Stimulated activated effector memory CD8-positive, alpha-beta T cell treated with anti-CD3 and anti-CD28 coated beads, Interleukin-12 subunit alpha, Interleukin-12 subunit beta, amount 100 ng/mL, for 72 hours (primary cell): ENCODE results near the gene ZFHX2.

Source experiments
- ATAC-seq: fragments of 150-1000 bp; cut with Tn5 transposase; 2 replicates; pipeline ENCODE4 v1.10.0; 2021
- DNase-seq, 2 donors: peaks; one replicate each; pipeline ENCODE4 v3.0.0; 2021 to 2022; ENCODE audit warnings: low spot score in 2 of 2
- H3K27ac Mint-ChIP-seq: one replicate; pipeline ENCODE4 v1.8.0; 2022; ENCODE audit warnings: mild to moderate bottlenecking, mixed read lengths
- H3K36me3 Mint-ChIP-seq: one replicate; pipeline ENCODE4 v1.8.0; 2022; ENCODE audit warnings: mild to moderate bottlenecking, mixed read lengths
- H3K4me1 Mint-ChIP-seq: one replicate; pipeline ENCODE4 v1.8.0; 2022; ENCODE audit warnings: mixed read lengths
- H3K4me3 Mint-ChIP-seq: one replicate; pipeline ENCODE4 v1.8.0; 2022; ENCODE audit warnings: mild to moderate bottlenecking, mixed read lengths
- H3K9me3 Mint-ChIP-seq: one replicate; pipeline ENCODE4 v1.8.0; 2022; ENCODE audit warnings: mixed read lengths

Gene ZFHX2

DNA sequence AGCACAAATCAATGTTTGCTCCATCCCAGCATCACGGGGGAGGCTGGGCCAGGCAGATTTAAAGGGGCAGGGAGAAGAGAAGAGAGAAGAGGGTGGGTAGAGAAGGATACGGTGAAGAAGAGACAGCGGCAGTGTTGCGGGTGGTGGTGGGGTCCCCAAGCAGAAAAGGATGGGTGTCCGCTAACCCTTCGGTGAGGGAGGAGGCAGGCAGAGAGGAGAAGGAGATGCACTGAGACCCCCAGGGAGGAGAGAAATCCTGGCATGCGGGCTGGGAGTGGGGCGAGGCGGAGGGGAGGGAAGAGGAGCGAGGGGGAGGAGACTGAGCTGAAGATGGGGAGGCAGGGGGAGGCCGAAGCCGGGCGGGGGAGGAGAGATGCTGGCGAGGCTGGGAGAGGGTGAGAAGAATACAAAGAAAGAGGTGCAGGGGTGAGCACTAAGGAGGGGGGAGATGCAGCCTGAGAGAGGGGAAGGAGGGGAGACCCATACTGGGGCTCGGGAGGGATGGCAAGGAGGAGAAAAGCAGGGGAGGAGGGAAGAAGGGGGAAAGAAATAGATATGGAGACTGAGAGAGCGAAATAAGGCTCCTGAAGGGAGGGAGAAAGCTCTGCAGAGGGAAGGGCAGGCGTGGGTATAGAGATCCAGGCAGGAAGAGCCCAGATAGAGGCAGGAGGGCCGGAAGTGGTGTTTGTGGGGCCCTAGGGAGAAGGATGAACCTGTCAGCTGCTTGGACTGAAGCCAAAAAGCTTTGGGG, 27.2 kb upstream of the ZFHX2 start, which contains the start of gene JPH4:
TSS of gene JPH4 (minus strand) at position 231 of the 751 bp plus-strand sequence. CDS start 1,337 bp downstream, outside the sequence.
- ATAC-seq (no peak), DNase-seq (no peak)
- Mint-ChIP-seq H3K9me3 (no peaks in the 10 kb centered on the region), H3K4me1 (peaks cover 20% of the 10 kb centered on the region), H3K36me3 (no peaks in the 10 kb centered on the region), H3K4me3 (peak within 1 kb of the TSS; percentile 42), H3K27ac (no peak within 1 kb of the TSS)

DNA sequence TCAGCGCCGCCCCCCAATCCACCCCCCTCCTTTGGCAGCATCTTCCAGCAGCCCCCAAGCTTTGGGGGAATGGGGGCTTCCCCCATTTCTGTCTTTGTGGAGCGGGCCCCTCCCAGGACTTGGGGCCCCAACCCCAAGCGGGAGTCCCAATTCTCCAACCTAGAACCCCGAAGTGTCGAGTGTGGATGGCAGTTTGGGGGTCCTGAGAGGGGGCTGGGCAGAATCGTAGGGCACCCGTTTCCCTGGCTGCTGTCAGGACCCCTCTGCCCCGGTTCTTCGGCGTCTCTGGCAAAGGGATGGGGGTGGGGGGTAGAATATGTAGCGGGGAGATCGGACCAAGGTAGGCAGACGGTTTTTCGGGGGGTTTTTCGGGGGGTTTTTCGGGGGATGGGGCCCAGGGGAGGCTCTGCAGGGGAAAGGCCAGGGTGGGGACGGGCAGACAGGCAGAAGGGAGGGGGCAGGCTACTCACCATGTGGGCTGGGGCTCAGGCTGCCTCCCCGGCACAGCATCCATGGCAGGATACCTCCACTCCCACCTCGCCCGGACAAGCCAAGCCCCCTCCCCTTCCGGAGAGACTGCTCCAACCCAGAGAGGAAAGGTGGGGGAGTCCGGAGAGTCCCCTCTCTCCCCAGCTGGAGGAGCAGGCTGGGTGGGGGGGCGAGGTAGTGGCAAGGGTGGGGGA, 26.3 kb upstream of the ZFHX2 start:
- DNase-seq (no peak), ATAC-seq (no peak)
- Mint-ChIP-seq H3K9me3 (no peaks in the 10 kb centered on the region), H3K4me3 (peak overlapping the region; percentile 42), H3K27ac (no peak overlapping the region), H3K36me3 (no peaks in the 10 kb centered on the region), H3K4me1 (peaks cover 20% of the 10 kb centered on the region)

DNA sequence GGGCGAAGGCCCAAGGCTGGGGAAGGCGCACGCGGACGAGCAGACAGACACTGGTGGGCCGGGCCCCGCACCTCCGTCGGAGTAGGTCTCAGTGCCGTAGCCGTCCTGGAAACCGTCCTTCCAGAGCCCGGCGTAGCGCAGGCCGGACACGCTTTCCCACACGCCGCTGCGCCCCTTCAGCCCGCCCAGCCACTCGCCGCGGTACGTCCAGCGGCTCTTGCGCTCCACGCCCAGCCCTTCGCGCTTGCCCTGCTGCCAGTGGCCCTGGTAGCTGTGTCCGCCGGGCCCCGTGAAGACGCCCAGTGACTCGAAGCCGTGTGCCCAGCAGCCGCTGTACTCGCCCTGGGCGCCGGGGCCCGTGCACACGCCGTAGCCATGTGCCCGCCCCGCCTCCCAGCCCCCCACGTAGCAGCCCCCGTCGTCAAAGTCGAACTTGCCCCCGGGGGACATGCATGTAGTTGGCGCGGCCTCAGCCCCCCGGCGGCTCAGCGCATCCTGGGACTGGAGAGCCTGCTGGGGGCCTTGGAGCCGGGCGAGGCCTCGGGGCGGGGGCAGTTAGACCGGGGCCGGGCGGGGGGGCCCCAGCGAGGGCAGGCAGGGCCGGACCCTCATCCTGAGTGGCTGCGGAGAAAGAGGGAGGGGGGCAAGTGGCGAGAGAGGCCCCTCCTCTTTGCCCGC, 25.6 kb upstream of the ZFHX2 start:
- Mint-ChIP-seq H3K4me1 (peaks cover 20% of the 10 kb centered on the region), H3K36me3 (no peaks in the 10 kb centered on the region), H3K9me3 (no peaks in the 10 kb centered on the region), H3K27ac (no peak overlapping the region), H3K4me3 (peak overlapping the region; percentile 42)
- DNase-seq (no peak), ATAC-seq (peak; percentile 47)

DNA sequence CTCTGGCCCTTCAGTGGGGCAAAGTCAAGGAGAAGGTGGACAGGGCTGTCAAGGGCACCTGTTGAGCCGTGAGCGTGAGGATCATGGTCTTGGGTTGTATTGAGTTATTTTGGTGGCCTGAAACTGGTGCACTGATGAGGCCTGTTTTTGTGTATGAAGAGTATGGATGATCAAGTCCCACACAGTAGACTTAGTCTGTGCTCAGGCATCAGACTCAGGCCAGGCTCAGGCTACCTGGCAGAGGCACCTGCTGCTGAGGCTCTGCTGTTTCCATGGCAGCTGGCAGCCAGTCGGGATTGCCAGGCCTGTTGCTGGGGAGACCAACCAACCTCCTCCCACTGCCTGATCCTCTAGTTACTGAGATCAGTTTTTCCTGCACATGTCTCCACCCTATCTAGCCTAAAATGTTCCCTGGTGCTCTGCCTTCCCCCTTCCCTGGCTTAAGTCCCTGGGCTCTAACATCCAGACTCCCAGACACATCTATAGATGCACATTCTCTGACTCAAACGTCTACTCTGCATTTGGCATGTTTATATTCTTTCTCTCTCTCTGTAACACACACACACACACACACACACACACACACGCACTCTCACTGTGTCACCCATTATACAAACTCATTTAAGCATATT, 21.9 kb upstream of the ZFHX2 start:
- Mint-ChIP-seq H3K9me3 (no peaks in the 10 kb centered on the region), H3K4me3 (no peak overlapping the region), H3K36me3 (peaks cover 7% of the 10 kb centered on the region), H3K4me1 (peaks cover 18% of the 10 kb centered on the region), H3K27ac (no peak overlapping the region)
- no peak for DNase-seq
- no peak for ATAC-seq

DNA sequence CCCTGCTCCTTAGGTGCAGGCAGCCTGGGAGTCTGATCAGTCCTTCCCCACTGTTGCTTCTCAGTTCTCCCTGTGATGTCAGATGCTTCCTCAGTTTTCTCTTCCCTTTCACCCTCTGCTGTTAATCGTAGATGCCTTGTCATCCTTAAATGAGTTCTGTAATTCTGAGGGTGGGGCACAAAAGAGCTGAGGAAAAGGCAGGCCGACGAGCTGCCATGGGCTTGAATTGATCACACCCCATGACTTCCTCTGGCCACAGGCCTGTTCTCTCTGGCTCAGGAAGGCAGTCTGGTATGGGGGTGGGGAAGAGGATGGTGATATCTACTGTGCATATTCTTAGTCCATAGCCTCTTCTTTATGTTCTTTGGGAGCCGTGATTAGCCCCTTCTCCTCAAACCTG, 21.3 kb upstream of the ZFHX2 start:
- Mint-ChIP-seq H3K4me1 (peaks cover 22% of the 10 kb centered on the region), H3K27ac (peak overlapping the region; percentile 5), H3K36me3 (peaks cover 7% of the 10 kb centered on the region), H3K9me3 (no peaks in the 10 kb centered on the region), H3K4me3 (no peak overlapping the region)
- no peak for DNase-seq
- ATAC-seq = no peak

DNA sequence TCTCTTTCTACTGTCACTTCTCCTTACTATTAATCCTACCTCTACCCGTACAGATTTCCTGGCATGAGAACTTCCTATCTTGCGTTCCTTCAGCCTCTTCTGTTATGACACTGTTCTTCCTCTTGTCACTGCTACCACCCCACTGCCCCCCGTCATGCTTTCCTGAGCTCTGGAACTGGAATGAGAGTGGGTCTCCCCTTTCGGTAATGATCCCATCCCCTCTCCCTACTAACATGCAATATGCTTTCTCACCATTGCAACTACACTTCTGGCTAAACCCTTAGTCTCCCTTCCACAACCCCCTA, 20.9 kb upstream of the ZFHX2 start:
- H3K27ac Mint-ChIP-seq = peak overlapping the region; percentile 5
- no peak overlapping the region for H3K4me3 Mint-ChIP-seq
- H3K36me3 Mint-ChIP-seq = peaks cover 10% of the 10 kb centered on the region
- H3K9me3 Mint-ChIP-seq = no peaks in the 10 kb centered on the region
- ATAC-seq (no peak), DNase-seq (no peak)
- peaks cover 26% of the 10 kb centered on the region for H3K4me1 Mint-ChIP-seq

DNA sequence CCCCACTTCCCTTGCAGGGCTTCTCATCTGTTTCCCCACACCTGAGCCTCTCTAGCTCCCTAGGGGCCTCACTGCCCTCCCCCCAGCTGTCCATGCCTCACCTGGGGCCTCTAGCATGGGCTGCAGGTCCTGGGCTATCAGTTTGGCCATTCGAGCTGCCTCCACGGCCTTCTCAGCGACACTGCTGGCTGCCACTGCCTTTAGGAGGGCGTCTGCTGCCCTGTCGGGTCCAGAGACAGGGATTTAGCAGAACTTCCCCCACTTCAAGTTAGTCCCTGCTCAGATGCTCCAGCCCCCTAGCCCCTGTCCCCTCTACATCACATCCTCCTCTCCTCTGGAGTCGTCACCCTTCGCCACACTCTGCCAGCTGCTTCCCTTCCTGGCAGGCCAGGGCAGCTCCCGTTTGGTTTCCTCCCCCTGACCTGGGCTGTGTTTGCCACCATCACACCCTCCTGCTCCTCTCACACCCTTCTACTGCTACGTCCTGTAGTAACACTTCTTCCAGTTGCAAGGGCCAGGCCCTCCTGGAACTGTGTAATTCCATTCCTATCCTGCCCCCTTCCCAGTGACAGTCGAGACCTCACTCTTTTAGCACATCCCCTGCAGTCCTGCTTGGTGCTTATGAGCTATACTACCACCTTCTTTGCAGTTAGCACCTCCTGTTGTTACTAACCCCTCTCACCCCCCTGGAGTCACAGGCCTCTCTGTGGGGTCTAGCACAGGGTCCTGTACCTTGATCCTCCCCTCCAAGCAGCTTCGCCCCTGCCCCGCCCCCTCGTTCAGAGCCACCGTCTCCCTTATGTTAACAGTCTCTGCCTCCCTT, 20.3 kb upstream of the ZFHX2 start:
- H3K27ac Mint-ChIP-seq = peak overlapping the region; percentile 79
- H3K9me3 Mint-ChIP-seq = no peaks in the 10 kb centered on the region
- H3K4me3 Mint-ChIP-seq = no peak overlapping the region
- peaks cover 15% of the 10 kb centered on the region for H3K36me3 Mint-ChIP-seq
- H3K4me1 Mint-ChIP-seq = peaks cover 25% of the 10 kb centered on the region
- ATAC-seq = no peak
- no peak for DNase-seq

DNA sequence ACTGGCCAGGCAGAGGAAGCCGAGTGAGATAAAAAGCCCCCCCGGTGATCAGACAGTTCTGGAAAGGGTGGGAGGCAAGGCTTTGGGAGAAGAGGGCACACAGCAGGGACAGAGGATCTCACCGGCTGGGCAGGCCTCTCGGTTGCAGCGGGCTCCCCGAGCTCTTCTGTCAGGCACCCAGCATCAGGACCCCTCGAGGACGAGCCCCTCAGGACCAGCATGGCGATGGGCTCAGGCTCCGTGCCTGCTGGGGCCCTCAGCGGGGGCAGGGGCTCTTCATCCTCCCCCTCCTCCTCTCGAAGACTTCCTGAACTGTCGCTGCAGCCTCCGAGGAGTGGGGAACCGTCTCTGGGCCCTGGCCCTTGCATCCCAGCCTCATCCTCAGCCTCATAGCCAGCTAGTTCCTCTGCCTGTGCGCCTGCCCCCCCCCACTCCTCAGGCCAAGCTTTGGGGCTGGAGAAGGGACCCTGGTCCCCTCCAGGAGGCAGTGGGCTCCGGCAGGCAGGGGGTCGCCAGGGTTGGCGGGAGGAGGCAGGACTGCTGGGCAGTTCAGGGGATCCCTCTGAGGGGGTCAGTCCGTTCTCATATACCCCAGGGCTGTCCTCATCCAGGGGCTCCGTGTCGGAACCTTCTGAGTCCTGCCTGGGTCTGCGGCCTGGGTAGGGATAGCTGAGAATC, 19.4 kb upstream of the ZFHX2 start:
- H3K4me1 Mint-ChIP-seq = peaks cover 25% of the 10 kb centered on the region
- H3K4me3 Mint-ChIP-seq = no peak overlapping the region
- no peak for ATAC-seq

DNA sequence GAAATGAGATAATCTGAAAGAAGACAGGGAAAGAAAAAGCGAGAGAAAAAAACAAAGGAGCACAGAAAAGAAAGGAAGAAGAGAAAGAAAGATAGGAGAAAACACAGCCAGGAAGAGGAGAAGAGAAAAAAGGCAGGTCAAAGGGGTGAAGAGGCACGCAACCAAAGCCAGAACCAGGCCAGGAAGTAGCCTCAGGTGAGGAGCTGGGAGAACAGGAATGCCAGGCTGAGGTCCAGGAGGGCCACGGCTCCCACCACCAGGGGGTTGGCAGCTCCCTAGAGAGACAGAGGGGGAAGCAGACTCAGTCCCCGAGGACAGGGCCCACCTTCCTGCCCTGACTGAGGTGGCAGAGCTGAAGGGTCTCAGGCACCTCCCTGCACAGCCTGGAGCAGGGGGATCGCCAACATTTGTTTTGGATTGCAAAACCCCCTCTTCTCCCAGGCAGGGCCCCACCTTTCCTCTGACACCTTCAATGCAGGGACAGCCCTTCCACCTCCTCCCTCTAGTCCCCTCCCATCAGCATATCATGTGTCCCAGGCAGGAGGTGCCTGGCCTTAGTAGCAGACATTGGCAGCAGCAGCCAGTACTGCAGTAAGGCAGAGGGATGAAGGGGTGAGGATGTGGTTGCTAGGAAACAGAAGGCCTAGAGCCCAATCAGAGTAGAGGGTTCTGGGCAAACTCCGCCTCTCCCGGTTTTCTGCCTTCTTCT, 18.0 kb upstream of the ZFHX2 start:
- H3K9me3 Mint-ChIP-seq = no peaks in the 10 kb centered on the region
- no peak for ATAC-seq
- no peak for DNase-seq
- H3K36me3 Mint-ChIP-seq = peaks cover 35% of the 10 kb centered on the region
- H3K4me3 Mint-ChIP-seq = no peak overlapping the region
- H3K27ac Mint-ChIP-seq = peak overlapping the region; percentile 99
- H3K4me1 Mint-ChIP-seq = peaks cover 34% of the 10 kb centered on the region

More for the DNA sequence above, 19.4 kb upstream of the ZFHX2 start:
- Mint-ChIP-seq H3K36me3 (peaks cover 22% of the 10 kb centered on the region), H3K9me3 (no peaks in the 10 kb centered on the region), H3K27ac (peak overlapping the region; percentile 79)
- no peak for DNase-seq

DNA sequence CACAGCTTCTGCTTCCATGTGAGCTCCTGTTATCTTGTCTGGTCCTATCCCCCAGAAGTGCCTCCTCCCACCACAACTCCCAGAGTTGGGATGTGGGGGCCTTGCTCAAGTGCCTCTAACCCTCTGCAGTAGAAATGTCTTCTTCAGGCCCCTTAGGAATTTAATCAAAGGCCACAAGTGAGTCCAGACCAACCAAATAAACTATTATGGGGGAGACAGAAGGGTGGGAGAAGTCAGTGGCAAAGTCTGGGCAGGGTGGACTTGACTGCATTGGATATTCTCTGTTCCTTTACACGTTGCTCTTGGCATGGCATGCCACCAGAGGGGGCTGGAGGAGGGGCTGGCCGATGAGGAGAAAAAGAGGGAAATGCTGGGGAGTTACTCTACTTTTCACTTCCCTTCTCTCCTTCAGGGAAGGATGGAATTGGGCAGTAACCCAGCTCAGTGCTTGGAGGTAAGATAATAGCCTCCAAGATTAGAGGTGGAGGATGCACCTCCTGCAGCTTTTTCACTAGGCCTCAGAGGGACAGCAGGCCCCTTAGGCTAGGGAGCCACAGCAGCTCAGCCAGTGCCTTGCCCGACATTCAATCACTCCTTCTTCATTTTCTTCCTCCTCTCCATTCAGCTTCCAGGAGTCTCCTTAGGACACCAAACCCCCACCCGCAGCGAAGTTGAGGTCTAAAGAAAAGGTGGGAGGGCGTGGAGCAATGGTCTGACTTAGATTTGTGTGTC, 17.2 kb upstream of the ZFHX2 start:
- Mint-ChIP-seq H3K4me1 (peaks cover 42% of the 10 kb centered on the region), H3K27ac (peak overlapping the region; percentile 99), H3K4me3 (peak overlapping the region; percentile 99), H3K36me3 (peaks cover 40% of the 10 kb centered on the region), H3K9me3 (no peaks in the 10 kb centered on the region)
- DNase-seq (no peak), ATAC-seq (no peak)

DNA sequence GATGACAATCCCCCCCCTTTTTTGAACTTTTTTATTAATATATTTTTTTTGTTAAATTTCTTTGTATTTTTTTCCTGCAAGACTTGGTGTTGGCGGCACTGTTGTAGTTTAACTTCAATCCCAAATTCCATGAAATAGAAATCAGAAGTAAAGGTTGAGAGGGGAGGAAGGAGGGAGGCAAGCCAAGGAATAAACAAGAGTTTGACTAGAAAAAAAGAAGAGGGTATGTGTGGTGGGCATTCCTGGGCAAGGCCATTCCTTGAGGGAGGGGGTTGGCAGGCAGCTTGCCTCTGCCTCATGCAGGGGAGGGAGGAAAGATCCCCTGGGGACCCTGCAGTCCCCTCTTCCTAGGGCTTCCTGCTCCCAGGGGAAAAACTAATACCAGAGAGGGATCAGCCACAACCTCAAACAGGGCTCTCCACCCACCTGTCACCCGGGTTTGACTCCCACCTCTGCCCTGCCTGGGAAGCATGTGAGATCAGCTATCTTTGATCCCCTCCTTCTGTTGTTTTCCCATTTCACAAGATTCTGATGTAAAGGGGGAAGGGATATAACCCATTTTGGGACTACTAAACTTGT, 16.5 kb upstream of the ZFHX2 start:
- DNase-seq (no peak), ATAC-seq (no peak)
- H3K36me3 Mint-ChIP-seq = peaks cover 47% of the 10 kb centered on the region
- peaks cover 47% of the 10 kb centered on the region for H3K4me1 Mint-ChIP-seq
- no peaks in the 10 kb centered on the region for H3K9me3 Mint-ChIP-seq
- H3K27ac Mint-ChIP-seq = peak overlapping the region; percentile 99
- H3K4me3 Mint-ChIP-seq = peak overlapping the region; percentile 99

DNA sequence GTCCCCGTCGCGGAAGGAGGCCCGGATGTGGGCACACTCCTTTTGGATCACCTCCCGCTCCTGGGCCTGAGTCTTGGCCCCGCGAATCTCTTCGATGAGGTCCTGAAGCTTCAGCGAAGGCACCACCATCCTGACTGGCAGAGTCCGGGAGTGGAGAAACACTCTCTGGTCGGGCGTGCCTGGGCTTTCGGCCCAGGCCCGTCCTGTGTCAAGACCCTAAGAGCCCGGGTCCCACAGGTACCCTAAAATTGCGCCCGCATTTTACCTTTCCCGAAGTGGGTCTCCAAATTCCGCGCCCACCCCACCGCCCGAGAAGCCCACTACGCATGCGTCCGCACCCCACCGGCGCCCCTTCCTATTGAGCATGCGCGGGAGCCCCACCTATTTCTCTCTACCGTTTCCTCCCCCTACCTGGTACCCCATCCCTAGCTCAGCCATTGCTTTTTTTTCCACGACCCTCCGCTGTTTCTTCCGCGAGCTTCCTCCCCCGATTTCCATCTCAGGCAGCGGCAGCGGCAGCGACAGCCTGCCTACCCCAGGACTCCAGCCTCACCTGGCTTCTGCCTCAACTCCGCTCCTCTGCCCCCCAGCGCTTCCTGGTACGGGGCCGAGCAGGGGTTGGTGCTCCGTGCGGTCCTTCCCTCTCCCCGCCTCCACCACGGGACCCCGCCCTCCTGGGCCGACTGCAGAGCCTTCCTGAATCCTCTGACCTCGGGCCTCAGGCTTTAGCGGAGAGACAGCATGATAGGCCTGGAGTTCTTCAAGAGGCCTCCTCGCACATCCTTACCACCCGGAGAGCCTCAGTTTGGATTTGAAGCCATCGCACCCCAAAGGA, 15.8 kb upstream of the ZFHX2 start, which contains the start of gene AP1G2:
TSS of gene AP1G2 (minus strand) at position 606 of the 835 bp plus-strand sequence. CDS start at position 129, 477 bp downstream.
- peak; percentile 96 for ATAC-seq
- H3K4me1 Mint-ChIP-seq = peaks cover 52% of the 10 kb centered on the region
- peak within 1 kb of the TSS; percentile 99 for H3K27ac Mint-ChIP-seq
- DNase-seq = peak; percentile 70 to 93
- H3K36me3 Mint-ChIP-seq = peaks cover 54% of the 10 kb centered on the region
- H3K4me3 Mint-ChIP-seq = peak within 1 kb of the TSS; percentile 99
- no peaks in the 10 kb centered on the region for H3K9me3 Mint-ChIP-seq
